GM18526 (cell line): ENCODE results near the gene SLC26A1.

Source experiments
- POLR2A ChIP-seq: IDR thresholded peaks from 3 replicates; pipeline ENCODE4 v1.6.1; 2011; ENCODE audit not compliant: insufficient read length; ENCODE audit errors: extremely low read depth

SLC26A1 gene

GRCh38 chr4:993111-994029 is at the start of gene SLC26A1:
TSS of gene SLC26A1 (minus strand) at chr4:993404. CDS start at chr4:991703, 1,701 bp downstream.
- no peak for TF ChIP-seq POLR2A

- TF ChIP-seq POLR2A: no peak
These were observed 49.3 kb upstream of the SLC26A1 start for GRCh38 chr4:1042352-1043055.

GRCh38 chr4:1041936-1042330 is 48.7 kb upstream of the SLC26A1 start:
- no peak for TF ChIP-seq POLR2A

GRCh38 chr4:1041147-1041935 is 48.1 kb upstream of the SLC26A1 start:
- TF ChIP-seq POLR2A: no peak

- TF ChIP-seq POLR2A: no peak
These were observed 47.3 kb upstream of the SLC26A1 start for GRCh38 chr4:1040344-1041146.

GRCh38 chr4:1039493-1040343 is 46.5 kb upstream of the SLC26A1 start:
- no peak for TF ChIP-seq POLR2A

GRCh38 chr4:1038948-1039492 is 45.8 kb upstream of the SLC26A1 start:
- no peak for TF ChIP-seq POLR2A

GRCh38 chr4:1036976-1037810 is 44.0 kb upstream of the SLC26A1 start:
- TF ChIP-seq POLR2A: no peak

GRCh38 chr4:1036095-1036494 is 42.9 kb upstream of the SLC26A1 start:
- TF ChIP-seq POLR2A: no peak

GRCh38 chr4:1035510-1035909 is 42.3 kb upstream of the SLC26A1 start:
- TF ChIP-seq POLR2A: no peak

GRCh38 chr4:1033840-1034551 is 40.8 kb upstream of the SLC26A1 start:
- no peak for TF ChIP-seq POLR2A

GRCh38 chr4:1032861-1033260 is 39.7 kb upstream of the SLC26A1 start:
- TF ChIP-seq POLR2A: no peak
